Endodermal cell (in vitro differentiated cells): ENCODE results near the gene IL1RL1. TPM values are rescaled to one million over a fixed set of nuclear protein-coding genes. Genes with fewer than 3 reads are reported as not detected.

ENCODE experiments used
- DNase-seq: peaks from one replicate; pipeline ENCODE4 v3.0.0-alpha.2; 2017
- H3K27ac ChIP-seq: 2 replicates; pipeline ENCODE4 v1.5.1; 2013; ENCODE audit warnings: mild to moderate bottlenecking, low read depth, low read length, moderate library complexity
- H3K27me3 ChIP-seq: 2 replicates; pipeline ENCODE4 v1.6.1; 2013; ENCODE audit warnings: mild to moderate bottlenecking, low read length, moderate library complexity; ENCODE audit not compliant: insufficient read depth, control insufficient read depth, poor library complexity, severe bottlenecking
- H3K36me3 ChIP-seq: 2 replicates; pipeline ENCODE4 v1.7.0; 2013; ENCODE audit warnings: mild to moderate bottlenecking, low read length, moderate library complexity; ENCODE audit not compliant: control insufficient read depth, insufficient read depth
- H3K4me1 ChIP-seq: one replicate; pipeline ENCODE4 v1.7.0; 2013; ENCODE audit warnings: low read length; ENCODE audit not compliant: control insufficient read depth, insufficient read depth
- H3K4me3 ChIP-seq: 2 replicates; pipeline ENCODE4 v1.5.1; 2013; ENCODE audit warnings: mild to moderate bottlenecking, low read length, moderate library complexity
- H3K9ac ChIP-seq: 2 replicates; pipeline ENCODE4 v1.6.1; 2013; ENCODE audit warnings: mild to moderate bottlenecking, low read length, moderate library complexity; ENCODE audit not compliant: poor library complexity, severe bottlenecking; ENCODE audit errors: extremely low read depth
- H3K9me3 ChIP-seq: 2 replicates; pipeline ENCODE4 v1.6.1; 2013; ENCODE audit warnings: mild to moderate bottlenecking, low read length, moderate library complexity; ENCODE audit not compliant: control insufficient read depth
- H3K27ac Mint-ChIP-seq: 2 replicates; pipeline ENCODE4 v1.8.0; 2020; ENCODE audit warnings: mixed read lengths
- H3K27me3 Mint-ChIP-seq: 2 replicates; pipeline ENCODE4 v1.8.0; 2021; ENCODE audit warnings: mild to moderate bottlenecking, mixed read lengths; ENCODE audit not compliant: insufficient read depth
- H3K36me3 Mint-ChIP-seq: 2 replicates; pipeline ENCODE4 v1.8.0; 2020; ENCODE audit warnings: low read depth, mixed read lengths
- H3K4me1 Mint-ChIP-seq: 2 replicates; pipeline ENCODE4 v1.8.0; 2020; ENCODE audit warnings: mixed read lengths
- H3K4me3 Mint-ChIP-seq: 2 replicates; pipeline ENCODE4 v1.8.0; 2020; ENCODE audit warnings: mild to moderate bottlenecking, moderate library complexity, mixed read lengths
- H3K9me3 Mint-ChIP-seq: 2 replicates; pipeline ENCODE4 v1.8.0; 2020; ENCODE audit warnings: mild to moderate bottlenecking, mixed read lengths
- WGBS, 2 experiments: methylation state at CpG; one replicate each; pipeline versions ENCODE4 v1.1.5 to v1.1.7; 2013; ENCODE audit warnings: missing lambda C conversion rate in 2 of 2, mixed read lengths in 1 of 2; ENCODE audit not compliant: insufficient coverage in 1 of 2, insufficient read length in 1 of 2; 5-methylcytosine and 5-hydroxymethylcytosine counted together
- total RNA-seq, 2 donors: library from RNA; stranded (reverse); fragmentation: NEBNext Ultra II Directional in 1 of 2; extraction: Animal tissue kit (Norgen Biotek cat#: 25700) in 1 of 2; gene quantifications; 2 replicates in 1 of 2; 3 replicates in 1 of 2; pipeline ENCODE4 v1.2.1, GENCODE V29; 2021
- TF ChIP-seq, protein P1 (sequence below): fragments of 200-600 bp; sonication (generic); conservative IDR thresholded peaks from 2 replicates; pipeline ENCODE4 v1.5.0; 2021; ENCODE audit warnings: antibody characterized with exemption, mild to moderate bottlenecking

IL1RL1 gene
- total RNA-seq, 2 donors from 2014 or later = 0.75 to 0.84 TPM

DNA sequence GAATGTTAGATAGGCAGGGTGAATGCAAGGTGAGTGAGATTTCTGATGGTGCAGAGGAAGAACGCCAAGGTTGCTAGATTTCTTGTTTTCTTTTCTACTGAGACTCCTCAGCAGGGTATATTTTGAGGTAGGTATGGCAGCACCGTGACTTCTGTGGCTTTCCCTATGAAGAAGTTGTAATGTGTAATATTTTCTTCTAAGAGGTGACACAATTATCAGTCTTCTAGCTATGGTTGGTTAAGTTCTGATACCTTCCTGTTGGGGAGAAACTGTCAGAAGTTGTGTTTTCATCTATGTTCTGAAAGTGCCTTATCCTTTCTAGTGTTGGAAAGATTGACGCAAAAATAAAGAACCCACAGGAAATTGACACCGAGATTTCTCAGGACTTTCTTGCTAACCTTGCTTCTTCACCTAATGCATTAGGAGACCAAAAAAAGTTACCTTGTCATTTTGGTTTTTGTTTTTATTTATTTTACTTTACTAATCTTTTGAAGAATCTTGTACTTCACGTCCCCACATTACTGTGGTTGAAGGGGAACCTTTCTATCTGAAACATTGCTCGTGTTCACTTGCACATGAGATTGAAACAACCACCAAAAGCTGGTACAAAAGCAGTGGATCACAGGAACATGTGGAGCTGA, 56.1 kb downstream of the IL1RL1 start:
- Histone ChIP-seq H3K27me3 (no peaks in the 10 kb centered on the region), H3K4me1 (no peaks in the 10 kb centered on the region), H3K36me3 (peaks cover 45% of the 10 kb centered on the region), H3K4me3 (no peak overlapping the region), H3K9me3 (peaks cover 46% of the 10 kb centered on the region), H3K27ac (no peak overlapping the region), H3K9ac (no peak overlapping the region)
- no peak overlapping the region for H3K27ac Mint-ChIP-seq
- no peak for DNase-seq
- H3K27me3 Mint-ChIP-seq = no peaks in the 10 kb centered on the region
- WGBS, 2 experiments = 89 to 91% methylated on average over 4 to 6 of the region's 6 CpGs
- TF ChIP-seq, protein P1, sequence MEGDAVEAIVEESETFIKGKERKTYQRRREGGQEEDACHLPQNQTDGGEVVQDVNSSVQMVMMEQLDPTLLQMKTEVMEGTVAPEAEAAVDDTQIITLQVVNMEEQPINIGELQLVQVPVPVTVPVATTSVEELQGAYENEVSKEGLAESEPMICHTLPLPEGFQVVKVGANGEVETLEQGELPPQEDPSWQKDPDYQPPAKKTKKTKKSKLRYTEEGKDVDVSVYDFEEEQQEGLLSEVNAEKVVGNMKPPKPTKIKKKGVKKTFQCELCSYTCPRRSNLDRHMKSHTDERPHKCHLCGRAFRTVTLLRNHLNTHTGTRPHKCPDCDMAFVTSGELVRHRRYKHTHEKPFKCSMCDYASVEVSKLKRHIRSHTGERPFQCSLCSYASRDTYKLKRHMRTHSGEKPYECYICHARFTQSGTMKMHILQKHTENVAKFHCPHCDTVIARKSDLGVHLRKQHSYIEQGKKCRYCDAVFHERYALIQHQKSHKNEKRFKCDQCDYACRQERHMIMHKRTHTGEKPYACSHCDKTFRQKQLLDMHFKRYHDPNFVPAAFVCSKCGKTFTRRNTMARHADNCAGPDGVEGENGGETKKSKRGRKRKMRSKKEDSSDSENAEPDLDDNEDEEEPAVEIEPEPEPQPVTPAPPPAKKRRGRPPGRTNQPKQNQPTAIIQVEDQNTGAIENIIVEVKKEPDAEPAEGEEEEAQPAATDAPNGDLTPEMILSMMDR = no peak
- H3K9me3 Mint-ChIP-seq = peaks cover 37% of the 10 kb centered on the region
- no peak overlapping the region for H3K4me3 Mint-ChIP-seq
- peaks cover 50% of the 10 kb centered on the region for H3K36me3 Mint-ChIP-seq
- H3K4me1 Mint-ChIP-seq = no peaks in the 10 kb centered on the region

DNA sequence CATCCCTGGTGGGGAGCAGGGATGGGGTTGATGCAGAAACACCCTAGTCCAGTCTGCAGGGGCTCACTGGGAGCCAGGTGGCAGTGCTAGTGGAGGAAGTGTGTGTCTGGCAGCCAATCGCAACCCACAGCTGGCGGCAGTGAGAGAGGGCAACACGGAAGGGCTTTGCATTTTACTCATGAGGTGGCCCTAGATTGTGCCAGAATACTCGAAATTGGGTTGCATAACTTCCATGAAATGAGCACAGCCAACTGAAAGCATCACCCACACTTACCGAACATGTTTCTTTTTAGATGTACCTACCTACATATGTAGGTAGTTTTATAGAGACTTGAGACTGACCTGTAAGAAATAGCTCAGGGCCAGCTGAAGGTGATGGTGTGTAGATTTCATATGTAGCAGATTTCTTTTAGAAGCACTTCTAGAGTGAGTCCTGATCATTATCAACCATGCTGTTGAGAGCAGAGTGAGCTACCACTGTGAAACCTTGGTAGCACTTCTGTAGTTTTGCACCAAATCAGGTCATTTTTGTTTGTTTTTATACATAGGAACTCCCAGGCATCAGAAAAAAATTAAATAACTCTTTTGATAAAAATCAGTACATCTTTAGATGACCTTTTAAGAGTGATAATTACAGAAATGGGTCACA, 57.2 kb downstream of the IL1RL1 start:
- Mint-ChIP-seq H3K4me1 (no peaks in the 10 kb centered on the region), H3K9me3 (peaks cover 40% of the 10 kb centered on the region), H3K27me3 (no peaks in the 10 kb centered on the region), H3K36me3 (peaks cover 43% of the 10 kb centered on the region), H3K27ac (no peak overlapping the region), H3K4me3 (no peak overlapping the region)
- peaks cover 45% of the 10 kb centered on the region for H3K9me3 ChIP-seq
- no peaks in the 10 kb centered on the region for H3K27me3 ChIP-seq
- no peak overlapping the region for H3K27ac ChIP-seq
- DNase-seq = no peak
- TF ChIP-seq, protein P1 = no peak
- H3K36me3 ChIP-seq = peaks cover 33% of the 10 kb centered on the region
- H3K4me1 ChIP-seq = no peaks in the 10 kb centered on the region
- 92 to 100% methylated on average over 2 to 5 of the region's 5 CpGs for WGBS, 2 experiments
- no peak overlapping the region for H3K9ac ChIP-seq
- H3K4me3 ChIP-seq = no peak overlapping the region

DNA sequence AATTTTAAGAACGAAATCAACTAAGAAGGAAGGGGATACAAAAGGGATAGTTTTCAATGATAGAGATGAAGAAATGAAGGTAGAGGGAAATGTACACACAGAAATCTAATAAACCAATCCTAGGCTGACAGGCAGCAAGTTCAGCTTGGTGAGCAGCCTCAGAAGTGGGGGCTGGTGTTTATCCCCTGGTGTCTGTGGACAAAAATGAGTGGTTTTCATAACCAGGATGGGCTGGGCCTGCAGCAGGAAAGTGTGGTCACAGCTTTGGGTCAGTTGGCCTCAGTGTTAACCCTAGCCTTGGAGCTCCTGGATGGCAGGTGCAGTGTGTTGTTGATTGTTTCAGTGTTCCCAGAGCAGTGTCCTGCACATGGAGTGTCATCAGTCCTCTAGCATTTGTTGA, 58.5 kb downstream of the IL1RL1 start:
- Histone ChIP-seq H3K4me1 (no peaks in the 10 kb centered on the region), H3K27me3 (no peaks in the 10 kb centered on the region), H3K9me3 (peaks cover 42% of the 10 kb centered on the region), H3K4me3 (no peak overlapping the region), H3K9ac (no peak overlapping the region), H3K36me3 (peaks cover 20% of the 10 kb centered on the region), H3K27ac (no peak overlapping the region)
- TF ChIP-seq, protein P1 = no peak
- no peak for DNase-seq
- Mint-ChIP-seq H3K9me3 (peaks cover 46% of the 10 kb centered on the region), H3K4me1 (no peaks in the 10 kb centered on the region), H3K36me3 (peaks cover 34% of the 10 kb centered on the region), H3K27ac (no peak overlapping the region), H3K27me3 (no peaks in the 10 kb centered on the region), H3K4me3 (no peak overlapping the region)
- 86% methylated on average over 1 of the region's 1 CpG; no CpG with 5 or more reads in 1 of the 2 experiments for WGBS, 2 experiments
